Measurements from ENCODE around the gene PDYN.

PDYN gene

DNA sequence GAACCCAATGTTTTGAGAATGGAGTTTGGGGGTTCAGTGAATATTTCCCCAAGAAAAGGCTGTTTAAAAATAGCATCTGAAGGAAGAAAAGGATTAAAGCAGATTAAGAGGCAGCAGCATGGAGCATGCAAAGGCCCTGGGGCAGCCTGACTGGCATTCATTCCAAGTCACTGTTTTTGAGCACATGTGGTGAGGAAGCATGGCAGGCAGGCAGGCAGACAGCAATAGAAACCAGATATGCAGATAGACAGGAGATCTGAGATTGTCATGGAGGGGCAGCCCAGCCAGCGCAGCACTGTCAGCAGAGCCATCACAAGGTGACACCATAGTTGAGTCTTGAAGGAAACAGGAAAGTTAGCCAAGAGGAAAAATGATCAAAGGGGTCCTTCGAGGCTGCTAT is 60.9 kb downstream of the PDYN start:
- no peak for DNase-seq

- no peak for DNase-seq
These were observed 62.0 kb downstream of the PDYN start for GRCh38 chr20:1931830-1932229.

DNA sequence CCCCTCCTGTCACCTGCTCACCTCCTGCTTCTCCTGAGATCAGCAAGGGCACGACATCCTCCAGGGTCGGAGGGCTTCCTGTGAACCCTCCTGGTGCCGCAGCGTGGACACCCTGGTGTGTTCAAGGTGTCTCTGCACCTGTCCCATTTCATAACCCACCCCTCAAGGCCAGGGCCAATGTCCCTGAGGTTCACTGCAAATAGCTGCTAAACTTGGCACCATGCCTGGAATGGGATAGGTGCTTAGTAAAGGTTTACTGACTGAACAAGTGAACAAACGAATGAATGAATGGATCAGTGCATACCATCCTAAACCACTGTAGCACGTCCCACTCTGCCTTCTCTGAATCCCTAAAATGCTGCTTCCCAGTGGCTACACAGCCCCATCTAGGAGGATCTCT is 63.7 kb downstream of the PDYN start:
- DNase-seq, result no peak

- DNase-seq, result no peak
These were observed 64.4 kb downstream of the PDYN start for GRCh38 chr20:1929460-1929859.

- no peak for DNase-seq
These were observed 65.1 kb downstream of the PDYN start for GRCh38 chr20:1928782-1929181.

All from activated CD8-positive, alpha-beta memory T cell treated with anti-CD3 and anti-CD28 coated beads for 24 hours (primary cell).